WTC11 (cell line): ENCODE measurements around the gene NECTIN4. TPM values are rescaled to one million over a fixed set of nuclear protein-coding genes. Genes with fewer than 3 reads are reported as not detected.

Source experiments
- ATAC-seq: fragments of 200-7000 bp; cut with Tn5 transposase; 2 replicates; pipeline ENCODE4 v1.10.0; 2021; ENCODE audit warnings: mild to moderate bottlenecking, moderate library complexity
- CTCF ChIA-PET: fragments of 300-600 bp; sonication (Branson Sonifier 250); formaldehyde crosslinking; loops from one replicate; lab custom pipeline; 2021; ENCODE audit warnings: antibody characterized with exemption; lab: Charles Lee
- POLR2A ChIA-PET: fragments of 350-600 bp; sonication (Branson Sonifier 250); formaldehyde crosslinking; loops from one replicate; lab custom pipeline; 2021; ENCODE audit warnings: antibody characterized with exemption; lab: Charles Lee
- DNase-seq: peaks from one replicate; pipeline ENCODE4 v3.0.0; 2021; ENCODE audit warnings: low spot score
- H3K27ac Mint-ChIP-seq: 2 replicates; pipeline ENCODE4 v1.8.0; 2021; ENCODE audit warnings: mixed read lengths
- H3K27me3 Mint-ChIP-seq: 2 replicates; pipeline ENCODE4 v1.8.0; 2021; ENCODE audit warnings: low read depth, mild to moderate bottlenecking, moderate library complexity, mixed read lengths
- H3K36me3 Mint-ChIP-seq: 2 replicates; pipeline ENCODE4 v1.8.0; 2021; ENCODE audit warnings: mixed read lengths
- H3K4me1 Mint-ChIP-seq: 2 replicates; pipeline ENCODE4 v1.8.0; 2022; ENCODE audit warnings: mixed read lengths
- H3K4me3 Mint-ChIP-seq: 2 replicates; pipeline ENCODE4 v1.8.0; 2021; ENCODE audit warnings: mild to moderate bottlenecking, moderate library complexity, mixed read lengths
- H3K9me3 Mint-ChIP-seq: 2 replicates; pipeline ENCODE4 v1.8.0; 2021; ENCODE audit warnings: mixed read lengths
- CBFB ChIP-seq: sonication (generic); formaldehyde crosslinking; IDR thresholded peaks from 2 replicates; pipeline ENCODE4 v1.8.1; 2022; ENCODE audit warnings: mild to moderate bottlenecking, low read depth, missing genetic modification reagents
- CREM ChIP-seq: sonication (generic); formaldehyde crosslinking; IDR thresholded peaks from 2 replicates; pipeline ENCODE4 v1.8.1; 2022; ENCODE audit warnings: mild to moderate bottlenecking, missing genetic modification reagents, moderate library complexity
- E2F4 ChIP-seq: sonication (generic); formaldehyde crosslinking; IDR thresholded peaks from 2 replicates; pipeline ENCODE4 v1.8.1; 2022; ENCODE audit warnings: low read depth, mild to moderate bottlenecking, moderate library complexity, missing genetic modification reagents, borderline replicate concordance
- ESRRA ChIP-seq: sonication (generic); formaldehyde crosslinking; IDR thresholded peaks from 2 replicates; pipeline ENCODE4 v1.8.1; 2022; ENCODE audit warnings: mild to moderate bottlenecking, missing genetic modification reagents, borderline replicate concordance
- GRHL2 ChIP-seq: fragments of 250-450 bp; sonication (Bioruptor Pico); IDR thresholded peaks from 2 replicates; pipeline ENCODE4 v1.8.0; 2022; ENCODE audit warnings: mild to moderate bottlenecking, moderate library complexity; ENCODE audit not compliant: insufficient replicate concordance, severe bottlenecking
- MYBL2 ChIP-seq: sonication (generic); formaldehyde crosslinking; IDR thresholded peaks from 2 replicates; pipeline ENCODE4 v1.8.1; 2023; ENCODE audit warnings: mild to moderate bottlenecking, moderate library complexity, missing genetic modification reagents
- NFATC4 ChIP-seq: fragments of 250-450 bp; sonication (Bioruptor Pico); IDR thresholded peaks from 2 replicates; pipeline ENCODE4 v1.9.0; 2021; ENCODE audit warnings: mild to moderate bottlenecking
- NFE2L1 ChIP-seq: sonication (generic); formaldehyde crosslinking; IDR thresholded peaks from 2 replicates; pipeline ENCODE4 v1.8.1; 2023; ENCODE audit warnings: missing genetic modification reagents
- OVOL2 ChIP-seq: fragments of 250-450 bp; sonication (Bioruptor Pico); IDR thresholded peaks from 2 replicates; pipeline ENCODE4 v1.9.0; 2021; ENCODE audit warnings: mild to moderate bottlenecking, borderline replicate concordance
- PRDM15 ChIP-seq: sonication (generic); formaldehyde crosslinking; IDR thresholded peaks from 2 replicates; pipeline ENCODE4 v1.8.0; 2022; ENCODE audit warnings: missing genetic modification reagents
- PREB ChIP-seq: sonication (generic); formaldehyde crosslinking; IDR thresholded peaks from 2 replicates; pipeline ENCODE4 v1.8.1; 2022; ENCODE audit warnings: mild to moderate bottlenecking, missing genetic modification reagents, moderate library complexity, borderline replicate concordance
- SP1 ChIP-seq: sonication (generic); formaldehyde crosslinking; conservative IDR thresholded peaks from 2 replicates; pipeline ENCODE4 v1.8.1; 2022; ENCODE audit warnings: missing genetic modification reagents
- TEAD4 ChIP-seq: sonication (generic); formaldehyde crosslinking; IDR thresholded peaks from 2 replicates; pipeline ENCODE4 v1.8.0; 2022; ENCODE audit warnings: mild to moderate bottlenecking, missing genetic modification reagents
- TP53 ChIP-seq: sonication (generic); formaldehyde crosslinking; IDR thresholded peaks from 2 replicates; pipeline ENCODE4 v1.8.1; 2023; ENCODE audit warnings: mild to moderate bottlenecking, missing genetic modification reagents
- USF2 ChIP-seq: sonication (generic); formaldehyde crosslinking; IDR thresholded peaks from 2 replicates; pipeline ENCODE4 v1.8.1; 2023; ENCODE audit warnings: mild to moderate bottlenecking, missing genetic modification reagents, moderate library complexity
- ZBTB43 ChIP-seq: sonication (generic); formaldehyde crosslinking; IDR thresholded peaks from 2 replicates; pipeline ENCODE4 v1.8.1; 2023; ENCODE audit warnings: mild to moderate bottlenecking, missing genetic modification reagents
- ZNF121 ChIP-seq: sonication (generic); formaldehyde crosslinking; IDR thresholded peaks from 2 replicates; pipeline ENCODE4 v1.8.0; 2023; ENCODE audit warnings: missing genetic modification reagents
- ZNF138 ChIP-seq: sonication (generic); formaldehyde crosslinking; conservative IDR thresholded peaks from 2 replicates; pipeline ENCODE4 v1.8.1; 2022; ENCODE audit warnings: mild to moderate bottlenecking, moderate library complexity, missing genetic modification reagents
- ZNF423 ChIP-seq: fragments of 250-450 bp; sonication (Bioruptor Pico); IDR thresholded peaks from 2 replicates; pipeline ENCODE4 v2.1.2; 2022; ENCODE audit warnings: mild to moderate bottlenecking, moderate library complexity
- ZNF532 ChIP-seq: fragments of 250-450 bp; sonication (Bioruptor Pico); IDR thresholded peaks from 2 replicates; pipeline ENCODE4 v1.9.0; 2021; ENCODE audit warnings: mild to moderate bottlenecking, borderline replicate concordance
- ZNF671 ChIP-seq: fragments of 250-450 bp; sonication (Bioruptor Pico); IDR thresholded peaks from 2 replicates; pipeline ENCODE4 v1.8.0; 2021; ENCODE audit warnings: mild to moderate bottlenecking
- total RNA-seq: library from RNA; stranded (reverse); gene quantifications from 3 replicates; pipeline ENCODE4 v1.2.3, GENCODE V29; 2021

NECTIN4 gene
- total RNA-seq, 1 experiment from 2014 or later: 1.7 TPM

GRCh38 chr1:161133220-161133740 is 43.9 kb upstream of the NECTIN4 start:
- POLR2A ChIA-PET: interaction anchor here (0.8 to 2.4 kb wide), 13 partner anchors 12 to 179 kb away, joined by 3 to 12 read pairs (median 5); partner anchors contain the start of genes F11R, ITLN2, NDUFS2 and NIT1
- no peaks in the 10 kb centered on the region for H3K9me3 Mint-ChIP-seq
- no peak for DNase-seq
- H3K36me3 Mint-ChIP-seq: peaks cover 16% of the 10 kb centered on the region
- no peak overlapping the region for H3K27ac Mint-ChIP-seq
- CTCF ChIA-PET: interaction anchor here (0.5 to 4.8 kb wide), 11 partner anchors 8 to 452 kb away, joined by 3 to 18 read pairs (median 4); partner anchors contain the start of genes ITLN2, KLHDC9, NIT1 and PFDN2
- no peaks in the 10 kb centered on the region for H3K27me3 Mint-ChIP-seq
- TF ChIP-seq ZNF532 (CRISPR knock-in tag) (no peak), NFE2L1 (no peak), ZNF671 (no peak), E2F4 (CRISPR knock-in tag) (no peak), OVOL2 (CRISPR knock-in tag) (no peak), NFATC4 (no peak), TP53 (no peak), PREB (CRISPR knock-in tag) (no peak), ZNF138 (no peak), GRHL2 (CRISPR knock-in tag) (no peak)
- peak; percentile 12 for ATAC-seq
- peaks cover 27% of the 10 kb centered on the region for H3K4me1 Mint-ChIP-seq
- no peak overlapping the region for H3K4me3 Mint-ChIP-seq

- TF ChIP-seq MYBL2 (CRISPR knock-in tag): 0 out of 2 replicates have a peak, but pooled peaks have one; percentile 2
- peak; percentile 60; the same call in 1 of the 2 replicates for TF ChIP-seq SP1 (CRISPR knock-in tag)
- no peak for TF ChIP-seq ZBTB43 (CRISPR knock-in tag)
- TF ChIP-seq PRDM15 (CRISPR knock-in tag): peak; percentile 86
- no peak for TF ChIP-seq CREM (CRISPR knock-in tag)
- TF ChIP-seq TEAD4 (CRISPR knock-in tag): no peak
- no peak for TF ChIP-seq USF2 (CRISPR knock-in tag)
- peak; percentile 55; the same call in 1 of the 2 replicates for TF ChIP-seq ZNF121 (CRISPR knock-in tag)
- peak; percentile 51; the same call in 1 of the 2 replicates for TF ChIP-seq ESRRA (CRISPR knock-in tag)
- peak; percentile 64; the same call in 1 of the 2 replicates for TF ChIP-seq CBFB (CRISPR knock-in tag)
- no peak for TF ChIP-seq ZNF423 (CRISPR knock-in tag)
- no peak within 1 kb of the TSS for H3K4me3 Mint-ChIP-seq
- H3K27me3 Mint-ChIP-seq: no peaks in the 10 kb centered on the region
- H3K27ac Mint-ChIP-seq: peak within 1 kb of the TSS; percentile 88
- ATAC-seq: peak; percentile 83
- DNase-seq: peak; percentile 90
- H3K9me3 Mint-ChIP-seq: no peaks in the 10 kb centered on the region
- peaks cover 23% of the 10 kb centered on the region for H3K36me3 Mint-ChIP-seq
- peaks cover 27% of the 10 kb centered on the region for H3K4me1 Mint-ChIP-seq
- ChIA-PET CTCF (interaction anchor here (0.5 to 4.8 kb wide), 11 partner anchors 9 to 451 kb away, joined by 3 to 18 read pairs (median 4); partner anchors contain the start of genes ITLN2, KLHDC9, NIT1 and PFDN2), POLR2A (interaction anchor here (0.6 to 2.4 kb wide), 16 partner anchors 11 to 1119 kb away, joined by 3 to 12 read pairs (median 5); partner anchors contain the start of genes F11R, ITLN2, KLHDC9 and NDUFS2)
Observed at GRCh38 chr1:161132410-161133219, 43.3 kb upstream of the NECTIN4 start, which contains the start of gene DEDD. DEDD (minus strand) TSS chr1:161132667; CDS start chr1:161124462, 8,205 bp downstream.
